ENCODE measurements around the gene CDO1.

CDO1 gene

GRCh38 chr5:115770466-115770865, 46.0 kb downstream of the CDO1 start:
- Histone ChIP-seq H3K36me3 (no peaks in the 10 kb centered on the region), H4K20me1 (no peaks in the 10 kb centered on the region), H3K4me1 (peaks cover 7% of the 10 kb centered on the region; the same call in 1 of the 2 replicates), H3K27ac (no peak overlapping the region), H3K27me3 (no peaks in the 10 kb centered on the region), H3K4me2 (no peak overlapping the region), H3K4me3 (no peak overlapping the region), H3K9me3 (no peaks in the 10 kb centered on the region), H3K9ac (no peak overlapping the region)
- no peak for TF ChIP-seq Cebpa-rat (IDR thresholded peaks at IDR 0.05)

- Histone ChIP-seq H3K27me3 (no peaks in the 10 kb centered on the region), H3K4me2 (no peak overlapping the region), H3K27ac (no peak overlapping the region), H3K9me3 (peaks cover 17% of the 10 kb centered on the region), H4K20me1 (no peaks in the 10 kb centered on the region), H3K4me3 (no peak overlapping the region), H3K36me3 (no peaks in the 10 kb centered on the region), H3K9ac (no peak overlapping the region), H3K4me1 (no peaks in the 10 kb centered on the region)
- no peak for TF ChIP-seq Cebpa-rat (IDR thresholded peaks at IDR 0.05)
Measured at GRCh38 chr5:115767424-115767823, 49.0 kb downstream of the CDO1 start.

GRCh38 chr5:115766608-115767007, 49.9 kb downstream of the CDO1 start:
- Histone ChIP-seq H3K4me3 (no peak overlapping the region), H3K4me2 (no peak overlapping the region)

GRCh38 chr5:115758356-115758755, 58.1 kb downstream of the CDO1 start:
- Histone ChIP-seq H4K20me1 (no peaks in the 10 kb centered on the region), H3K4me1 (no peaks in the 10 kb centered on the region), H3K4me2 (no peak overlapping the region), H3K36me3 (no peaks in the 10 kb centered on the region), H3K9ac (no peak overlapping the region), H3K4me3 (no peak overlapping the region), H3K9me3 (peaks cover 10% of the 10 kb centered on the region), H3K27ac (no peak overlapping the region), H3K27me3 (no peaks in the 10 kb centered on the region)
- TF ChIP-seq Cebpa-rat (IDR thresholded peaks at IDR 0.05), result no peak

More at GRCh38 chr5:115766608-115767007, 49.9 kb downstream of the CDO1 start:
- H3K9ac ChIP-seq, result no peak overlapping the region
- no peaks in the 10 kb centered on the region for H4K20me1 ChIP-seq
- no peaks in the 10 kb centered on the region for H3K36me3 ChIP-seq
- no peak overlapping the region for H3K27ac ChIP-seq
- no peaks in the 10 kb centered on the region for H3K4me1 ChIP-seq
- H3K9me3 ChIP-seq, result peaks cover 19% of the 10 kb centered on the region
- H3K27me3 ChIP-seq, result no peaks in the 10 kb centered on the region
- TF ChIP-seq Cebpa-rat (IDR thresholded peaks at IDR 0.05), result no peak

- Histone ChIP-seq H3K4me2 (no peak overlapping the region), H3K9me3 (no peaks in the 10 kb centered on the region), H3K27ac (no peak overlapping the region), H3K4me3 (no peak overlapping the region), H3K36me3 (no peaks in the 10 kb centered on the region), H3K27me3 (no peaks in the 10 kb centered on the region), H3K9ac (no peak overlapping the region), H4K20me1 (no peaks in the 10 kb centered on the region), H3K4me1 (peaks cover 7% of the 10 kb centered on the region)
- no peak for TF ChIP-seq Cebpa-rat (IDR thresholded peaks at IDR 0.05)
Measured at GRCh38 chr5:115755675-115756074, 60.8 kb downstream of the CDO1 start.

All from BLaER1 (cell line).